Measurements from ENCODE around the gene DNAJC10.

The DNAJC10 gene

GRCh38 chr2:182792441-182792840 lies 76.4 kb downstream of the DNAJC10 start:
- no peak for DNase-seq (ENCODE audit: low read depth)

- no peak for DNase-seq (ENCODE audit: low read depth)
Measured at GRCh38 chr2:182798736-182799135, 82.7 kb downstream of the DNAJC10 start.

DNA sequence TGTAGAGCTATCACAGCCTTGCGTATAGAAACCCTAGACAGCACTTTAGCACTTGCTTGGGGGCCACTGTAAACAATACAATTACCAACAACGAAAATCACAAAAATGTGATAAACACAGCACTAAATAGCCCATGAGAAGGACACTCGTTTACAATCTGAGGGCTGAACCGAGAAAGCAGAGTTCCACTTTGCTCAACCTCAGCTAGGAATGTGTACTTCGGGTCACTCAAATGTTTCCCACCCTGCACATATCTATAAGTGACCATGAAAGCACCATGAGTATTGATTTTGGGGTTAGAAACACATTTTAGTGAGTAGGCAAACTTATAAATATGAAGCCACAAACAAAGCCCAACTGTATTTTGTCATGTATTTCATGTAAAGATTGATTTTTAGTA lies 88.1 kb downstream of the DNAJC10 start:
- no peak for DNase-seq (ENCODE audit: low read depth)

DNA sequence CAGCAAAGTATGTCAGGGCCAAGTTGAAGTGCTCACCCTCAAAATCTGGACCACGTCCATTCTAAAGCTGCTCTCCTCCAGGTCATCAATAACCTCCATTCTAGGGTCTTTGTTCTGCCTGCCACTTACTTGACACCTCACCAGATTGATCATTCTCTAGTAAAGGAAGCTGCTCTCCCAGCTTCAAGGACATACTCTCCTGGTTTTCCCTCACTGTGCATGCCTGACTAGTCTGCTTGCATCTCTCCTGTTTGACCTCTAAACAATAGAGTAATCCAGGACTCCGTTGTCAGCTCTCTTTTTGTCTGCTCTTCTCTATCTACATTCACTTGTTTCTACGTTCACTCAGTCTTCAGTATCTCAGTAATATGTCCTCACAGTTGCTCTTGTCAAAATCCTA lies 91.3 kb downstream of the DNAJC10 start:
- DNase-seq (ENCODE audit: low read depth) = no peak

- no peak for DNase-seq (ENCODE audit: low read depth)
Measured at GRCh38 chr2:182810087-182810486, 94.0 kb downstream of the DNAJC10 start.

GRCh38 chr2:182814380-182814779 lies 98.3 kb downstream of the DNAJC10 start:
- no peak for DNase-seq (ENCODE audit: low read depth)

DNA sequence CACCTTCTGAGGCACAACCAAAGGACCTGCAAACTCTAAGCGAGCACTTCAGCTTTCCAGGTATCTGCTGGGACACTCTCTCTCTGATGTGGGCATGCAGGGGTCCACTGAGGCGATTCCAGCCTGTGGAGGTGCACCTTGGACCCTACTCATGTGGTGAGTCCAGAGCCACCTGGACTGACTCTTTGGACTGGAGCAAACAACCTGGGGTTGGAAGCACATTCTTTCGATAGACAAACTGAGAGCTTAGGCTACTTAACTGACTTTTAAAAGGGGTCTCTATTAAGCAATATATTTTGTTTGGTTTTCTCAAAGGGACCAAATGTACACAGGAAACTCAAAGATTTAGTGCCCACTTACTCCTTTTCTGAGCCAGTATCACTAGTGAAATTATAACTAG lies 98.7 kb downstream of the DNAJC10 start:
- no peak for DNase-seq (ENCODE audit: low read depth)

DNA sequence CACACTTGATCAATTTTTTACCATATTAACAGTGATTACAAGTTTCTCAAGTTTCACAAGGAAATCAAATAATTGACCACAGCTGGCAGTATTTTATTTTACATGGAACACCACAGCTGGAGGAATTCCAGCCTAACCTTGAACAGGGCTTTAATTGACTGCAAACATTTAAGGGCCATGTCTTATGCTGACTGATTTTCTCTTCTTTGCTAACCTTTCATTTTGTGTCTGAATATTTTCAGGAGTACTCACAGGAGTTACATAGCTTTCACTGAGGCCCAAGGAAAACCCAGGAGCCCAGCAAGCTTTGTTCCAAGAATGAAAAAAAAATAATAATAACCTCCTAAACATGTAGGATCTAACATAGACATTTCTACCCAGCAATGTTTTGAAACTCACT lies 100.8 kb downstream of the DNAJC10 start:
- DNase-seq (ENCODE audit: low read depth) = no peak

DNA sequence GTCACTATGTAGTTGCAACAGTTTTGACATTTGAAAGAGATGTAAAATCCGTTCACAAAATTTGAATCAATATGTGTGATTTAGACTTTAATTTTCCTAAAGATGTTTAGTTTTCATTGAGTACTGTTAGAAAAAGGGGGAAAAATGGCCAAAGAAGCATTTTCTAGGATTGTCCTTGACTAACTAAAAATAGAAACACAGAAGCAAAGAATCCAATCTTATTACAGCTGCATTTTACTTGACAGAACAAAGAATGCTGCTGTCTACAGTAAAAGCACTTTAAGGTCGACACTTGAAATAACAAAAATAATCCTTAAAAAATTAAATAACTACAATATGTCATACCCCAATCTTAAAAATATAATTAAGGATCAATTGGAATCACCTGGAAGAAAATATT lies 101.5 kb downstream of the DNAJC10 start:
- no peak for DNase-seq (ENCODE audit: low read depth)

GRCh38 chr2:182818501-182818900 lies 102.4 kb downstream of the DNAJC10 start:
- DNase-seq (ENCODE audit: low read depth) = no peak

GRCh38 chr2:182818925-182819324 lies 102.9 kb downstream of the DNAJC10 start:
- DNase-seq (ENCODE audit: low read depth) = no peak

- DNase-seq (ENCODE audit: low read depth) = no peak
Measured at GRCh38 chr2:182819412-182819811, 103.4 kb downstream of the DNAJC10 start.

DNA sequence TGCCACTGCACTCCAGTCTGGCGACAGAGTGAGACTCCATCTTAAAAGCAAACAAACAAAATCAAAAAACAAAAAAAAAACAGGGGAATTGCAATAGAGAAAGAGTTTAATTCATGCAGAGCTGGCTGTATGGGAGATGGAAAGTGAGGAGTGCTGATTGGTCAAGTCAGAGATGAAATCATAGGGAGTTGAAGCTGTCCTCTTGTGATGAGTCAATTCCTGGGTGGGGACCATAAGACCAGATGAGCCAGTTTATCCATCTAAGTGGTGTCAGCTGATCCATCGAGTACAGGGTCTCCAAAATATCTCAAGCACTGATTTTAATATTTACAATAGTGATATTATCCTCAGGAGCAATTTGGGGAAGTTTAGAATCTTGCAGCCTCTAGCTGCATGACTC lies 105.1 kb downstream of the DNAJC10 start:
- DNase-seq (ENCODE audit: low read depth) = no peak

- DNase-seq (ENCODE audit: low read depth) = no peak
Measured at GRCh38 chr2:182822733-182823132, 106.7 kb downstream of the DNAJC10 start.

DNA sequence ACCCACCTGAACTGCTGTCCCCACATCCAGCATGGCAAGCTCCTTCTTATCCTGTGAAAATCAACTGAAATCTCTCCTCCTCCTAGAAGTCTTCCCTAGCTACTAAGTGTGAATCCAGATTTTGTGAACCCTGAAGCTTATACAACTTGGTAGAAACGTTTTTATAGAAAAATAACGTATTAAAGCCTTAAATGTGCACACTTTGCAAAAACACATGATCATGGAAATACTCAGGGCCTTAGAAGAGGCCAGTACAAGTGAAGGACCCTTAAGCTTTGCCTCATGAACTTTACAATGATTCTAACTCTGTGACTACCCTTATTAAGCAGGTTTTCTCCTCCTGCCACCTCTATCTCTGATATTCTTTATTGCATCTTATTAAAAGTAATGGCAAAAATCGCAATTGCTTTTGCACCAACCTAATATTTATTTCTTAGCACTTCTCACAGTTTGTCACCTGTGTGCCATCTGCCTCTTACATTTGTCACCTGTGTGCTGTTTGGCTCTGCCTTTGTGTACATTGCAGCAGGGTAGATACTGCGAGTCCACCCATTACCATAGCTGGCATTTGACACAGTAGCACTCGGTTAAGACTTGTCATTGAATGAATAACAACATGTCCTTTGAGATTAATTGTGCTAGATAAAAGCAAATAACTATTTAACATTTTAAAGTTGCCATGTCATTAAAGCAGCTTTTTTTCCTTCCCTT lies 108.2 kb downstream of the DNAJC10 start:
- no peak for DNase-seq (ENCODE audit: low read depth)

DNA sequence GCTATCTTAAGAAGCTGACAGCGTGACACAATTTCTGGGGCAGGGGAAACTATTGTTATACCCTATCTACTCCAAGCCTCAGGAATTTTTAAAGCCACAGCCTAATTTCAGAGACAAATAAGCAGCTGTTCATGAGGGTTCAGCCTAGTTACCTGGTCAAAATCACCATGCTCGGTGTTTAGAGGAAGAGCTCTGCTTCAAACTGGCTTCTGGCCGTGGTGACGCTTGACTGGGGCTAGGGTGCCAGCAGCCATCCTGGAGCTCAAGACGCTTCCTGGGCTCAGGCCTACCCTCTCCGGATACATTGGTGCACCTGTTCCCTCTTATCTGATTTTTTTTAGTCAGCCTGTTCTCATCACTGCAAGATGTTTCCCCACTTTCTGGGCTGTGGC lies 108.7 kb downstream of the DNAJC10 start:
- DNase-seq (ENCODE audit: low read depth) = no peak

- no peak for DNase-seq (ENCODE audit: low read depth)
Measured at GRCh38 chr2:182826064-182826463, 110.0 kb downstream of the DNAJC10 start.

DNA sequence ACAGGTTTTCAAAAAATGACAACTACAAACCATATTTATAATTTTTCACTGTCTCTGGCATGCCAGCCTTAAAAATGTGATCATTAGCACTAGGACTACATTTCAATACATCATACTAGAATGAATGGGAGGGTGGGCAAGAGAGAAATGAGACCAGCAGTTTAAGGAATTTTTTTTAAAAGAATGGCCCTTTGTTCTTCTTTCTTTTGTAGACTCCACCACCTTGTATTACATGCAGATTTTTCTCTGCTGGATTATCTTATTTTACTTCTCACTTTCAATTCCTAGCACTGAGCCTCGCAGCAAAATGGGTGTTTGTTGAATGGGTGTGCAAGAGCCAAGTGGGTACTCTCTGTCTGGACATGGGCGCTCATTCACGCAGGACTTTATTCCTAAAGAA lies 110.4 kb downstream of the DNAJC10 start:
- DNase-seq (ENCODE audit: low read depth) = no peak

DNA sequence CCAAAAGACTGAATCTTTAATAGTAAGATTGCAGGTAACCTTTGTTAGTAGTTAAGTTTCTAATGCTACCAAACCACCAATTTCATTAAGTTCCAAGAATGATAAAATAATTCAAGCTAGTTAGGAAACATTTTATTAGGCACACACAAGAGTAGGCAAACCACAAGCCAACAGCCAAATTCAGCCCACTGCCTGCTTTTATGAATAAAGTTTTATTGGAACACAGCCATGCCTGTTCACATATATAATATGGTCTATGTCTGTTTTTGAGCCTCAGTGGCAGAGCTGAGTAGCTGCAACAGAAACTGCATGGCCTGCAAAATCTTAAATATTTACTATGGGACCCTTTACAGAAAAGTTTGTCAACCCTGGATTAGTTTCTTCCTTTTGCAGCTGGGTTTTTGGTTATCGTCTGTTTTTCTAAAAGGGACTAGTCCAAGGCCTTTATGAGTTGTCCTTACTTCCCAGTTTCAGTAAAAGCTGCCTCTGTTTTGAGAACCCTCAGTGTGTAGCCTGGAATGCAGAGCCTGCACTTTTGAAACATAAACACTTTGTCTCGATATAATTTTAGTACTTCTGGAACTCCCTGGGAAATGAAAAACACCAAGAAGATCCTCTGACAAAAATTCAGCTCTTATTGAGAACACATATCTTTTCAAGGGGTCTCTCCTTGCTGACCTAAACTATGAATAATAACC lies 111.3 kb downstream of the DNAJC10 start:
- no peak for DNase-seq (ENCODE audit: low read depth)

GRCh38 chr2:182831101-182831500 lies 115.0 kb downstream of the DNAJC10 start:
- no peak for DNase-seq (ENCODE audit: low read depth)

DNA sequence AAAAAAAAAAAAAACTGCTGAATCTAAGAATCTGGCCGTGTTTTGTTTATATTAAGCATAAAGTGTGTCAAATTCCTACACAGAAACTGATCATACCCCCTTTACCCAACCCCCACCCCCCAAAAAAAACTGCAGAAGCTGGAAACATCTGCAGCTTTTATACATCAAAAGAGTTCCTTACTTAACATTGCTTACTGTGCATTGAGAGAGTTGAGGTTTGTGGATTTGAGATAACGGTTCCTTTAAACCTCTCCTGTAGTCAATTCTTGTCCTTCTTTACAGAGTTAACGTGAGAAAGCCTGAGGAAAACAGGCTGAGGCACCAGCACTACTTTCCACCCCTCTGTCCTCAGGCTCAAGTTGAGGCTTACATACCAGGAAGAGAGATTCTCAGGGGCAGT lies 115.9 kb downstream of the DNAJC10 start:
- DNase-seq (ENCODE audit: low read depth) = no peak

GRCh38 chr2:182833084-182833854 lies 117.2 kb downstream of the DNAJC10 start:
- no peak for DNase-seq (ENCODE audit: low read depth)

DNA sequence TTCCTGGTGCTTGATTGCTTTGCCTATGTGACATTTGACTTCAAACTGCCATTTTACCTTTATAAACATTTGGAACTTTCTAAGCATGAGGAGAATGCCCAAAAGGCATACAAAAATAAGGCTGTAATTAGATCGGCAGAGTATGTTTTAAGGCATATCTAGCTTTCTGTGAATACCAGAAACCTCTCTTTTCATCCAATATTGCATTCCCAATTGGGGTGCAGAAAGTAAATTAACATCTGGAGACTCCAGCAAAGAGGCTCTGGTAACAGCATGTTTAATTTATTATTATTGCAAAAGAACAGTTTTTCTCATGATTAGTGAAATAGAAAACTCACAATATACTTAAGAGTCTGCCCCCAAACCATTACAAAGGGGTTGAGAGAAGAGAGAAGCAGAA lies 118.2 kb downstream of the DNAJC10 start:
- DNase-seq (ENCODE audit: low read depth) = no peak
